HepG2 (cell line): Measurements from ENCODE around the gene TMEM151A. TPM values are rescaled to one million over a fixed set of nuclear protein-coding genes. Genes with fewer than 3 reads are reported as not detected.

ENCODE experiments used
- ATAC-seq: fragments of 200-7000 bp; cut with Tn5 transposase; 3 replicates; pipeline ENCODE4 v1.9.1; 2020; ENCODE audit warnings: mild to moderate bottlenecking, moderate library complexity
- BruUV-seq: library from RNA; stranded (reverse); fragments of 400-500 nt; replicated peaks from 2 replicates; lab custom pipeline; 2021; lab: Mats Ljungman, UMichigan
- CTCF ChIA-PET: fragments of 300-600 bp; formaldehyde crosslinking; extraction: SDS; loops from one replicate; lab custom pipeline; 2021; ENCODE audit warnings: low total read pairs, inconsistent platforms, low intra/inter-chr PET ratio; lab: Yijun Ruan, JAX
- POLR2A ChIA-PET: fragments of 350-600 bp; sonication (Branson Sonifier 250); formaldehyde crosslinking; loops from one replicate; lab custom pipeline; 2020; ENCODE audit warnings: antibody characterized with exemption, inconsistent platforms; lab: Yijun Ruan, JAX
- DNase-seq: peaks from one replicate; pipeline ENCODE4 v3.0.0-alpha.2; 2015; ENCODE audit warnings: low spot score
- FAIRE-seq: peaks from 3 replicates; lab custom pipeline; 2011; peaks lifted over from hg19 to GRCh38; lab: Jason Lieb, UNC
- H2AFZ ChIP-seq: one replicate; pipeline ENCODE4 v1.6.1; 2011; ENCODE audit warnings: low read length, inconsistent platforms
- H3K27ac ChIP-seq: fragments of 300-600 bp; 3 replicates; pipeline ENCODE4 v1.8.0; 2011; ENCODE audit warnings: mixed run types, mild to moderate bottlenecking, mixed read lengths, low read length, inconsistent platforms; ENCODE audit not compliant: insufficient read depth; ENCODE audit errors: extremely low read length
- H3K27me3 ChIP-seq, 2 experiments: fragments of 200-600 bp in 1 of 2; 2 replicates in 1 of 2; 3 replicates in 1 of 2; pipeline versions ENCODE4 v1.6.0 to v1.8.0; 2011; ENCODE audit warnings: low read length in 2 of 2, mild to moderate bottlenecking in 2 of 2, moderate library complexity in 2 of 2, inconsistent platforms in 1 of 2; ENCODE audit not compliant: insufficient read depth in 2 of 2, control insufficient read depth in 1 of 2
- H3K36me3 ChIP-seq, 2 experiments: fragments of 200-600 bp in 1 of 2; replicated peaks in 1 of 2; 2 replicates in 1 of 2; 3 replicates in 1 of 2; pipeline versions ENCODE4 v1.5.1 to v1.8.0; 2011; ENCODE audit warnings: low read length in 2 of 2, inconsistent platforms in 1 of 2; ENCODE audit not compliant: insufficient read depth in 2 of 2, control insufficient read depth in 1 of 2
- H3K4me1 ChIP-seq: 2 replicates; pipeline ENCODE4 v1.5.1; 2012; ENCODE audit warnings: low read length, inconsistent platforms; ENCODE audit not compliant: insufficient read depth
- H3K4me2 ChIP-seq: 2 replicates; pipeline ENCODE4 v1.6.0; 2011; ENCODE audit warnings: low read depth, low read length, inconsistent platforms
- H3K4me3 ChIP-seq, 3 experiments: fragments of 200-600 bp in 1 of 3; sonication (generic), shearing (Covaris generic) in 1 of 3; replicated peaks in 1 of 3; 2 replicates each; pipeline ENCODE4 v1.5.1; 2011 to 2016; ENCODE audit warnings: low read length in 3 of 3, inconsistent platforms in 2 of 3, low read depth in 2 of 3, mild to moderate bottlenecking in 2 of 3, control low read depth in 1 of 3, mixed read lengths in 1 of 3; ENCODE audit not compliant: insufficient read depth in 1 of 3
- H3K79me2 ChIP-seq: one replicate; pipeline ENCODE4 v1.6.1; 2011; ENCODE audit warnings: low read length, inconsistent platforms; ENCODE audit not compliant: insufficient read depth
- H3K9ac ChIP-seq: 2 replicates; pipeline ENCODE4 v1.6.0; 2011; ENCODE audit warnings: mild to moderate bottlenecking, low read depth, low read length, inconsistent platforms; ENCODE audit not compliant: insufficient read depth
- H3K9me3 ChIP-seq: 2 replicates; pipeline ENCODE4 v1.5.1; 2012; ENCODE audit warnings: mild to moderate bottlenecking, low read length
- H4K20me1 ChIP-seq: 2 replicates; pipeline ENCODE4 v1.6.0; 2011; ENCODE audit warnings: inconsistent platforms, mild to moderate bottlenecking, low read length, moderate library complexity; ENCODE audit not compliant: insufficient read depth
- DMAP1 ChIP-seq: IDR thresholded peaks from 2 replicates; pipeline ENCODE4 v1.6.1; 2016
- GATAD2A ChIP-seq: IDR thresholded peaks from 2 replicates; pipeline ENCODE4 v1.6.1; 2016
- HHEX ChIP-seq: IDR thresholded peaks from 2 replicates; pipeline ENCODE4 v1.6.1; 2016; ENCODE audit warnings: control low read depth
- MTA1 ChIP-seq: sonication (generic); formaldehyde crosslinking; IDR thresholded peaks from 2 replicates; pipeline ENCODE4 v1.4.0; 2020; ENCODE audit warnings: missing genetic modification reagents, mild to moderate bottlenecking, borderline replicate concordance
- POLR2AphosphoS5 ChIP-seq: IDR thresholded peaks from 2 replicates; pipeline ENCODE4 v1.6.1; 2012; ENCODE audit warnings: low read depth, low read length
- SOX6 ChIP-seq, 2 experiments: fragments of 450-650 bp in 1 of 2; sonication (generic) in 1 of 2; formaldehyde crosslinking in 1 of 2; IDR thresholded peaks; 2 replicates each; pipeline versions ENCODE4 v1.4.0 to v1.6.1; 2017 to 2020; ENCODE audit warnings: antibody characterized with exemption in 1 of 2, mild to moderate bottlenecking in 1 of 2, missing genetic modification reagents in 1 of 2
- ZBTB2 ChIP-seq: sonication (generic); formaldehyde crosslinking; IDR thresholded peaks from 2 replicates; pipeline ENCODE4 v1.8.0; 2022; ENCODE audit warnings: low read depth, missing genetic modification reagents
- ZFP36 ChIP-seq: fragments of 150-350 bp; IDR thresholded peaks from 2 replicates; pipeline ENCODE4 v1.6.1; 2018; ENCODE audit warnings: borderline replicate concordance, low read length, low read depth; ENCODE audit not compliant: partially characterized antibody
- ZKSCAN8 ChIP-seq: IDR thresholded peaks from 2 replicates; pipeline ENCODE4 v1.6.1; 2016; ENCODE audit warnings: borderline replicate concordance, missing genetic modification reagents, missing compliant biosample characterization
- ZNF160 ChIP-seq: sonication (generic); formaldehyde crosslinking; IDR thresholded peaks from 2 replicates; pipeline ENCODE4 v1.8.0; 2022; ENCODE audit warnings: mild to moderate bottlenecking, inconsistent platforms, missing genetic modification reagents
- whole genome bisulfite sequencing: methylation state at CpG from one replicate; pipeline ENCODE4 v1.1.6; 2017; ENCODE audit warnings: low lambda C conversion rate; 5-methylcytosine and 5-hydroxymethylcytosine counted together
- in situ Hi-C: cut with HindIII; loops from 2 replicates; pipeline ENCODE4 v1.10.0; 2017; ENCODE audit warnings: low pct_unique_long_range_greater_than_20kb; ENCODE audit not compliant: extremely low pct_ligation_motif_present
- intact Hi-C: fragments of 100-400 bp; cut with micrococcal nuclease; formaldehyde crosslinking; loops from one replicate; pipeline ENCODE4 v1.10.0; 2022; ENCODE audit not compliant: unreplicated experiment
- polyA plus RNA-seq, 8 experiments: library from polyadenylated mRNA; depleted of rRNA in 3 of 8; stranded (reverse) in 7 of 8; unstranded in 1 of 8; fragments of >200 nt; fragmentation: Illumina TruSeq in 4 of 8; extraction: Trizol in 4 of 8; gene quantifications; 2 replicates each; pipeline versions ENCODE4 v1.2.1 to v1.2.3, GENCODE V29; 2011 to 2016; ENCODE audit warnings: low read depth in 4 of 8, missing spikeins in 1 of 8, mixed read lengths in 1 of 8; ENCODE audit not compliant: insufficient read depth in 1 of 8
- total RNA-seq, 5 experiments: library from RNA; depleted of rRNA; stranded (reverse); fragments of >200 nt; fragmentation: Illumina TruSeq; extraction: Trizol; gene quantifications; 2 replicates each; pipeline ENCODE4 v1.2.3, GENCODE V29; 2016; ENCODE audit warnings: low read depth in 1 of 5
- TF ChIP-seq, protein P1 (sequence below): sonication (generic); formaldehyde crosslinking; IDR thresholded peaks from 2 replicates; pipeline ENCODE4 v1.4.0; 2020; ENCODE audit warnings: mild to moderate bottlenecking, missing genetic modification reagents

Gene TMEM151A
- total and polyA plus RNA-seq, 2 of the 13 experiments (the other 11 are each of a cell fraction or from before 2014, with no cell fraction given), result 0.18 to 0.33 TPM

DNA sequence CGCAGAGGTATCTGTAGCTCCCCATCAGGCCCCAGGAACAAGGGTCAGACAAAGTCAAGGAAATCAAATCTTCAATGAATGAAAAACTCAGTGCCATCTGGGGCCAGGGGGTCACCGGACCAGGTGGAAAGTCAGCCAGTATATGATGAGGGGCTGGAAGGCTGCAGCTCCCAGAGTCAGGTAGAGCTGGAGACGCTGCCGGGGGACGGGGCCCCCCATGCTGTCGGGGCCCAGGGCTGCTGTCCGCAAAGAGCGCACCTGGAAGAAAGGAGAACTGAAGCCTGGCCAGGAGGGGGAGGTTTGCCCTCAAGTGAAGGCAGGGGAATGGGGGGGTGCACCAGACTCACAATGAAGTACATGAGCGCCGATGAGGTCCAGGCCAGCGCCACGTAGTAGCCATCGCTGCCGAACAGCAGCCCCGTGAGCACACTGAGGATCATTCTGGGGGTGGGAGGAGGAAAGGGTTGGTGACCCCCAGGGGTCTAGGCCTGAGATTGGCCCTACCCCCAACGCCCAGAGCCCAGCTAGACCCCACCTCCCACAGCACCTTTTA is 7.1 kb upstream of the TMEM151A start:
- FAIRE-seq, result no peak
- 98% methylated on average over 16 of the region's 16 CpGs for WGBS

More for the DNA sequence above, 7.1 kb upstream of the TMEM151A start:
- no peak for DNase-seq
- H3K27me3 ChIP-seq, result peaks cover 0 to 2% of the 10 kb centered on the region in 2 experiments; a peak in 3 of 5 replicates
- no peaks in the 10 kb centered on the region for H3K9me3 ChIP-seq
- H4K20me1 ChIP-seq, result peaks cover 4% of the 10 kb centered on the region
- no peak overlapping the region for H3K4me2 ChIP-seq
- ChIA-PET POLR2A (interaction anchor here (1.0 kb wide), 1 partner anchor 28 kb away, joined by 3 read pairs; no protein-coding TSS in a partner anchor), CTCF (no interaction called here)
- H3K9ac ChIP-seq, result no peak overlapping the region
- intact Hi-C loops (no loop called here), in situ Hi-C loops (no loop called here)
- no peak for ATAC-seq
- H3K27ac ChIP-seq, result no peak overlapping the region
- TF ChIP-seq GATAD2A (CRISPR knock-in tag), result no peak
- no peak for TF ChIP-seq ZNF160 (CRISPR knock-in tag)
- no peak for TF ChIP-seq POLR2AphosphoS5
- no peak for TF ChIP-seq DMAP1
- no peak for TF ChIP-seq ZFP36
- TF ChIP-seq ZKSCAN8 (CRISPR knock-in tag), result no peak
- no peak for TF ChIP-seq ZBTB2 (CRISPR knock-in tag)
- no peak for TF ChIP-seq MTA1 (CRISPR knock-in tag)
- TF ChIP-seq HHEX (CRISPR knock-in tag), result no peak
- TF ChIP-seq, protein P1, sequence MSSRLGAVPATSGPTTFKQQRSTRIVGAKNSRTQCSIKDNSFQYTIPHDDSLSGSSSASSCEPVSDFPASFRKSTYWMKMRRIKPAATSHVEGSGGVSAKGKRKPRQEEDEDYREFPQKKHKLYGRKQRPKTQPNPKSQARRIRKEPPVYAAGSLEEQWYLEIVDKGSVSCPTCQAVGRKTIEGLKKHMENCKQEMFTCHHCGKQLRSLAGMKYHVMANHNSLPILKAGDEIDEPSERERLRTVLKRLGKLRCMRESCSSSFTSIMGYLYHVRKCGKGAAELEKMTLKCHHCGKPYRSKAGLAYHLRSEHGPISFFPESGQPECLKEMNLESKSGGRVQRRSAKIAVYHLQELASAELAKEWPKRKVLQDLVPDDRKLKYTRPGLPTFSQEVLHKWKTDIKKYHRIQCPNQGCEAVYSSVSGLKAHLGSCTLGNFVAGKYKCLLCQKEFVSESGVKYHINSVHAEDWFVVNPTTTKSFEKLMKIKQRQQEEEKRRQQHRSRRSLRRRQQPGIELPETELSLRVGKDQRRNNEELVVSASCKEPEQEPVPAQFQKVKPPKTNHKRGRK (CRISPR knock-in tag), result no peak
- no peak for TF ChIP-seq SOX6 (IDR thresholded peaks at IDR 0.05)
- TF ChIP-seq SOX6 (CRISPR knock-in tag; IDR thresholded peaks at IDR 0.05), result no peak
- peaks cover 54% of the 10 kb centered on the region for H3K4me1 ChIP-seq
- BruUV-seq, result no TSS peak
- H3K4me3 ChIP-seq, result no peak overlapping the region
- H2AFZ ChIP-seq, result no peak overlapping the region
- H3K79me2 ChIP-seq, result peaks cover 29% of the 10 kb centered on the region
- H3K36me3 ChIP-seq, result peaks cover 5 to 23% of the 10 kb centered on the region in 2 experiments; a peak in 4 of 5 replicates
